ENCODE results near the gene DPM3. TPM values are rescaled to one million over a fixed set of nuclear protein-coding genes. Genes with fewer than 3 reads are reported as not detected.
A peak's percentile ranks its signal among the peaks of the same experiment; 100 is the strongest.
"Not testable (repeated sequence)": the region's sequence is repeated elsewhere in the genome, so short reads cannot be mapped to it uniquely, and the experiment has no call there.

DPM3 gene
- total RNA-seq, 1 donor from 2014 or later, result 12.0 TPM

GRCh38 chr1:155175281-155175926 is 35.1 kb upstream of the DPM3 start:
- no peak for DNase-seq

- DNase-seq, result no peak
These were observed 34.3 kb upstream of the DPM3 start for GRCh38 chr1:155174324-155175280.

- DNase-seq, result peak; percentile 69
These were observed 33.4 kb upstream of the DPM3 start, which contains the start of gene TRIM46 for GRCh38 chr1:155173478-155174323. Gene TRIM46, plus strand, starts transcription at chr1:155173849. Its CDS starts 118 bp downstream, at chr1:155173967.

- DNase-seq, result peak; percentile 91
These were observed 32.6 kb upstream of the DPM3 start, which contains the start of gene KRTCAP2 for GRCh38 chr1:155172732-155173477. Gene KRTCAP2, minus strand, starts transcription at chr1:155173304. Its CDS starts 80 bp downstream, at chr1:155173224.

GRCh38 chr1:155171836-155172731 is 31.8 kb upstream of the DPM3 start:
- DNase-seq, result no peak

GRCh38 chr1:155170806-155171205 is 30.5 kb upstream of the DPM3 start:
- no peak for DNase-seq

GRCh38 chr1:155170101-155170785 is 29.9 kb upstream of the DPM3 start:
- no peak for DNase-seq

- DNase-seq, result no peak
These were observed 29.2 kb upstream of the DPM3 start for GRCh38 chr1:155169541-155169940.

GRCh38 chr1:155168456-155169210 is 28.3 kb upstream of the DPM3 start:
- DNase-seq, result no peak

GRCh38 chr1:155168105-155168445 is 27.7 kb upstream of the DPM3 start:
- not testable (repeated sequence) for DNase-seq

- DNase-seq, result peak; percentile 85
These were observed 27.1 kb upstream of the DPM3 start for GRCh38 chr1:155167166-155168104.

- DNase-seq, result no peak
These were observed 26.3 kb upstream of the DPM3 start for GRCh38 chr1:155166471-155167165.

GRCh38 chr1:155166051-155166470 is 25.7 kb upstream of the DPM3 start:
- no peak for DNase-seq

- DNase-seq, result not testable (repeated sequence)
These were observed 24.3 kb upstream of the DPM3 start for GRCh38 chr1:155164625-155165024.

- not testable (repeated sequence) for DNase-seq
These were observed 23.5 kb upstream of the DPM3 start for GRCh38 chr1:155163785-155164184.

- not testable (repeated sequence) for DNase-seq
These were observed 22.3 kb upstream of the DPM3 start for GRCh38 chr1:155162631-155163030.

- no peak for DNase-seq
These were observed 19.8 kb upstream of the DPM3 start for GRCh38 chr1:155160128-155160527.
